A172 (cell line): ENCODE data around the gene ERFE. TPM values are rescaled to one million over a fixed set of nuclear protein-coding genes. Genes with fewer than 3 reads are reported as not detected.

Source experiments
- DNase-seq: peaks from one replicate; pipeline ENCODE4 v3.0.0-alpha.2; 2015; ENCODE audit warnings: low spot score
- total RNA-seq: library from RNA; depleted of rRNA; stranded (reverse); fragments of >200 nt; shearing (Covaris generic); gene quantifications from 2 replicates; pipeline ENCODE4 v1.2.3, GENCODE V29; 2014; rRNA removed

ERFE gene
- total RNA-seq, 1 experiment from 2014 or later, result 31.3 TPM

GRCh38 chr2:238203973-238204683 lies 45.4 kb downstream of the ERFE start:
- no peak for DNase-seq

- no peak for DNase-seq
Observed at GRCh38 chr2:238207006-238207405, 48.2 kb downstream of the ERFE start.

GRCh38 chr2:238216651-238217184 lies 57.9 kb downstream of the ERFE start:
- DNase-seq, result no peak

Other genes starting within 250 kb of the ERFE start
- 74.5 and 116 TPM in 2 replicates for gene UBE2F, start 192.0 kb upstream of the ERFE start, total RNA-seq
- gene SCLY, start 98.0 kb upstream of the ERFE start, total RNA-seq, result 40.8 and 79.9 TPM in 2 replicates
- 0.29 TPM in 1 of 2 replicates, not detected in the other for gene ESPNL, start 58.6 kb upstream of the ERFE start, total RNA-seq
- 6.3 and 7.4 TPM in 2 replicates for gene KLHL30, start 20.3 kb upstream of the ERFE start, total RNA-seq
- 21.2 and 22.2 TPM in 2 replicates for gene ILKAP, start 44.7 kb downstream of the ERFE start, total RNA-seq
- gene HES6, start 81.1 kb downstream of the ERFE start, total RNA-seq, result 28.6 and 31.7 TPM in 2 replicates
- gene PER2, start 129.6 kb downstream of the ERFE start, total RNA-seq, result 1.4 and 1.6 TPM in 2 replicates
- gene TRAF3IP1, start 161.5 kb downstream of the ERFE start, total RNA-seq, result 14.0 and 17.9 TPM in 2 replicates